ENCODE data around the gene FANCM. TPM values are rescaled to one million over a fixed set of nuclear protein-coding genes. Genes with fewer than 3 reads are reported as not detected.
"Not testable (repeated sequence)": the region's sequence is repeated elsewhere in the genome, so short reads cannot be mapped to it uniquely, and the experiment has no call there.

The FANCM gene
- total RNA-seq, 4 donors from 2014 or later = 2.6 to 7.1 (median 3.2) TPM

- DNase-seq (ENCODE audit: extremely low spot score) = no peak
- H3K27ac ChIP-seq (replicated peaks in 1 of 4) = no peak overlapping the region
- 96% methylated on average over 1 of the region's 1 CpG for WGBS
- H3K4me3 ChIP-seq = no peak overlapping the region
- H3K9me3 ChIP-seq = no peaks in the 10 kb centered on the region
- TF ChIP-seq CTCF (IDR thresholded peaks at IDR 0.05) = no peak
- no peak for TF ChIP-seq POLR2A (IDR thresholded peaks at IDR 0.05; ENCODE audit: low read depth)
- no peak for TF ChIP-seq POLR2AphosphoS5 (IDR thresholded peaks at IDR 0.05)
- H3K36me3 ChIP-seq = peaks cover 0 to 70% (median 19%) of the 10 kb centered on the region in 4 donors
- intact Hi-C loops (cut with DNase I) = no loop called here
- no peaks in the 10 kb centered on the region for H3K27me3 ChIP-seq
- H3K4me1 ChIP-seq = no peaks in the 10 kb centered on the region
Observed at GRCh38 chr14:45210159-45210558, 74.4 kb downstream of the FANCM start.

- Histone ChIP-seq H3K36me3 (peaks cover 0 to 74% (median 25%) of the 10 kb centered on the region in 4 donors), H3K9me3 (no peaks in the 10 kb centered on the region), H3K27me3 (no peaks in the 10 kb centered on the region), H3K4me1 (no peaks in the 10 kb centered on the region), H3K27ac (replicated peaks in 1 of 4) (no peak overlapping the region), H3K4me3 (no peak overlapping the region)
- intact Hi-C loops (cut with DNase I) = no loop called here
- no peak for TF ChIP-seq POLR2A (IDR thresholded peaks at IDR 0.05; ENCODE audit: low read depth)
- WGBS = 91% methylated on average over 1 of the region's 1 CpG
- DNase-seq (ENCODE audit: extremely low spot score) = no peak
Observed at GRCh38 chr14:45211295-45211694, 75.6 kb downstream of the FANCM start.

- TF ChIP-seq POLR2AphosphoS5 (IDR thresholded peaks at IDR 0.05) (no peak), EP300 (IDR thresholded peaks at IDR 0.05) (no peak), POLR2A (IDR thresholded peaks at IDR 0.05; ENCODE audit: low read depth) (no peak), CTCF (IDR thresholded peaks at IDR 0.05) (no peak)
- H3K4me1 ChIP-seq = no peaks in the 10 kb centered on the region
- no peak overlapping the region for H3K4me3 ChIP-seq
- 89% methylated on average over 3 of the region's 3 CpGs for WGBS
- peaks cover 0 to 74% (median 26%) of the 10 kb centered on the region in 4 donors for H3K36me3 ChIP-seq
- H3K27ac ChIP-seq (replicated peaks in 1 of 4) = no peak overlapping the region
- DNase-seq (ENCODE audit: extremely low spot score) = no peak
- H3K27me3 ChIP-seq = no peaks in the 10 kb centered on the region
- no peaks in the 10 kb centered on the region for H3K9me3 ChIP-seq
- intact Hi-C loops (cut with DNase I) = no loop called here
Observed at GRCh38 chr14:45212231-45212630, 76.5 kb downstream of the FANCM start.

- intact Hi-C loops (cut with DNase I); H3K27ac ChIP-seq (replicated peaks in 1 of 4); DNase-seq (ENCODE audit: extremely low spot score); H3K4me1 ChIP-seq; H3K4me3 ChIP-seq; H3K9me3 ChIP-seq; H3K27me3 ChIP-seq: not testable (repeated sequence)
- H3K36me3 ChIP-seq = peaks cover 0 to 80% (median 29%) of the 10 kb centered on the region in 4 donors
- WGBS = 88% methylated on average over 1 of the region's 1 CpG
Observed at GRCh38 chr14:45213716-45214115, 78.0 kb downstream of the FANCM start.

- H3K27me3 ChIP-seq; intact Hi-C loops (cut with DNase I); H3K4me1 ChIP-seq; H3K4me3 ChIP-seq; DNase-seq (ENCODE audit: extremely low spot score); H3K9me3 ChIP-seq; H3K27ac ChIP-seq (replicated peaks in 1 of 4): not testable (repeated sequence)
- H3K36me3 ChIP-seq = peaks cover 0 to 77% (median 26%) of the 10 kb centered on the region in 4 donors
- 94% methylated on average over 6 of the region's 6 CpGs for WGBS
Observed at GRCh38 chr14:45214341-45214740, 78.6 kb downstream of the FANCM start.

GRCh38 chr14:45222485-45223262 lies 86.9 kb downstream of the FANCM start:
- Histone ChIP-seq H3K27me3 (no peaks in the 10 kb centered on the region), H3K27ac (replicated peaks in 1 of 4) (no peak overlapping the region), H3K4me1 (no peaks in the 10 kb centered on the region), H3K9me3 (no peaks in the 10 kb centered on the region), H3K4me3 (no peak overlapping the region), H3K36me3 (peaks cover 5 to 57% (median 24%) of the 10 kb centered on the region in 4 donors)
- no peak for DNase-seq (ENCODE audit: extremely low spot score)
- TF ChIP-seq CTCF (IDR thresholded peaks at IDR 0.05) (no peak), EP300 (IDR thresholded peaks at IDR 0.05) (no peak), POLR2AphosphoS5 (IDR thresholded peaks at IDR 0.05) (no peak), POLR2A (IDR thresholded peaks at IDR 0.05; ENCODE audit: low read depth) (no peak)
- intact Hi-C loops (cut with DNase I) = no loop called here
- 94% methylated on average over 3 of the region's 3 CpGs for WGBS
